ENCODE results near the gene ADK.

The ADK gene

DNA sequence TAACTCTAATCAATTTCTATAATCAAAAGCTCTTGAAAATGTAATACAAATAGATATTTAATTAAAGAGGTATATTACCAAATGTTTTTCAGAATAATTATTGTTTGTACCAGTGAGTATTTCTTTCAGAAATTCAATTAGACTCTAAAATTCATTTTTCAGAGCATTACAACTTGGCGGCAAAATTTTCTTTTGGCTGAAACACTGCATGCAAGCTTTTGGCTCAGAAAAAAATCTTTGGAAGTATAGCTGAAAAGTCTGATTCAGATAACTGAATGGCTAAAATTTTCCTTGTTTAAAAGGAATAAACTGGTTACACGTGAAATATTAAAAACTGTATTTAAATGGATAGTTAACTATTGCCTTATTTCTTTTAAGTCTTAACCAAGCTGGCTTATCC, 472.8 kb downstream of the ADK start:
- no peak for DNase-seq (ENCODE audit: low read depth, low spot score)
- H3K4me3 ChIP-seq (ENCODE audit: low read depth, low read length), result no peak overlapping the region
- TF ChIP-seq, protein P1, sequence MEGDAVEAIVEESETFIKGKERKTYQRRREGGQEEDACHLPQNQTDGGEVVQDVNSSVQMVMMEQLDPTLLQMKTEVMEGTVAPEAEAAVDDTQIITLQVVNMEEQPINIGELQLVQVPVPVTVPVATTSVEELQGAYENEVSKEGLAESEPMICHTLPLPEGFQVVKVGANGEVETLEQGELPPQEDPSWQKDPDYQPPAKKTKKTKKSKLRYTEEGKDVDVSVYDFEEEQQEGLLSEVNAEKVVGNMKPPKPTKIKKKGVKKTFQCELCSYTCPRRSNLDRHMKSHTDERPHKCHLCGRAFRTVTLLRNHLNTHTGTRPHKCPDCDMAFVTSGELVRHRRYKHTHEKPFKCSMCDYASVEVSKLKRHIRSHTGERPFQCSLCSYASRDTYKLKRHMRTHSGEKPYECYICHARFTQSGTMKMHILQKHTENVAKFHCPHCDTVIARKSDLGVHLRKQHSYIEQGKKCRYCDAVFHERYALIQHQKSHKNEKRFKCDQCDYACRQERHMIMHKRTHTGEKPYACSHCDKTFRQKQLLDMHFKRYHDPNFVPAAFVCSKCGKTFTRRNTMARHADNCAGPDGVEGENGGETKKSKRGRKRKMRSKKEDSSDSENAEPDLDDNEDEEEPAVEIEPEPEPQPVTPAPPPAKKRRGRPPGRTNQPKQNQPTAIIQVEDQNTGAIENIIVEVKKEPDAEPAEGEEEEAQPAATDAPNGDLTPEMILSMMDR (IDR thresholded peaks at IDR 0.05; ENCODE audit: insufficient read depth, low read length, missing control alignments), result no peak
- POLR2A ChIA-PET, result no interaction called here
- CTCF ChIA-PET, result interaction anchor here (0.7 to 1.4 kb wide), 2 partner anchors 16 to 134 kb away, joined by 3 to 4 read pairs; no protein-coding TSS in a partner anchor

DNA sequence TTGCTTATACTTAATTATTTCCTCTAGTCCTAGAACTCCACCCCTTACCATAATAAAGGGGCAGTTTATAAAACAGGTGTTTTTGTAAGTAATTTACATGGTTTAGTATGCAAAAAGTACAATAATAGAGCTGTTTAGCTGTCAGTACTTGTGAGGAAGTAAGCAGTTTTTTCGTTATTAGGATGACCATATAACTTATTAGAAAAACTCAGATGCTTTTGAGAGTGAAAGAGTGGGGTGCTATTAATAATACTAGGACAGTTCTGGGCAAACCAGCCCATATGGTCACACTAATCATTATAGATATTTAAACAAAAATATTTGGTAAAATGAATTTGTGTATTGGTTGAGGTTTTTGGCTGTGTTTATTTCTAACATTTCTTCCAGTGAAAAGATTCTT, 473.5 kb downstream of the ADK start:
- ChIA-PET POLR2A (no interaction called here), CTCF (no interaction called here)
- TF ChIP-seq, protein P1 (IDR thresholded peaks at IDR 0.05; ENCODE audit: insufficient read depth, low read length, missing control alignments), result no peak
- DNase-seq (ENCODE audit: low read depth, low spot score), result no peak
- H3K4me3 ChIP-seq (ENCODE audit: low read depth, low read length), result no peak overlapping the region

DNA sequence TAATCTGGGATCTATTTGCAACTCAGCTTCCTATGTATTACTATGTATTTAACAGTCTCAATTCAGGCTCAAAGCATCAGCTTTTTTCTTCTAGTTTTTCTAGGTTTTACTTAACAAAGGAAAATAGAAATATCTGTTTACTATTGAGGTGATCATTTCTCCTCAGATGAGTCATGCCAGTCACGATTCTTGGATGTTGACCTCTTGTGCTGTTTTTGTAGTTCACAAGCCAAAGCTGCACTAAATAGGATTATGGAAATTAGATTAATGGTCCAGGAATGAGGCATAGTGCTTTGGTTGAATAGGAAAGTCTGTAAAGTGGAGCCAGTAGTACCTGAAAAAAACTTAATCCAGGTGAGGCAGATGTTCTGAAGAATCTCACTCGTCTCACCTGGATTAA, 477.1 kb downstream of the ADK start:
- H3K4me3 ChIP-seq (ENCODE audit: low read depth, low read length), result no peak overlapping the region
- ChIA-PET CTCF (interaction anchor here (1.5 kb wide), 1 partner anchor 10 kb away, joined by 3 read pairs; no protein-coding TSS in a partner anchor), POLR2A (no interaction called here)
- DNase-seq (ENCODE audit: low read depth, low spot score), result no peak
- TF ChIP-seq, protein P1 (IDR thresholded peaks at IDR 0.05; ENCODE audit: insufficient read depth, low read length, missing control alignments), result no peak

DNA sequence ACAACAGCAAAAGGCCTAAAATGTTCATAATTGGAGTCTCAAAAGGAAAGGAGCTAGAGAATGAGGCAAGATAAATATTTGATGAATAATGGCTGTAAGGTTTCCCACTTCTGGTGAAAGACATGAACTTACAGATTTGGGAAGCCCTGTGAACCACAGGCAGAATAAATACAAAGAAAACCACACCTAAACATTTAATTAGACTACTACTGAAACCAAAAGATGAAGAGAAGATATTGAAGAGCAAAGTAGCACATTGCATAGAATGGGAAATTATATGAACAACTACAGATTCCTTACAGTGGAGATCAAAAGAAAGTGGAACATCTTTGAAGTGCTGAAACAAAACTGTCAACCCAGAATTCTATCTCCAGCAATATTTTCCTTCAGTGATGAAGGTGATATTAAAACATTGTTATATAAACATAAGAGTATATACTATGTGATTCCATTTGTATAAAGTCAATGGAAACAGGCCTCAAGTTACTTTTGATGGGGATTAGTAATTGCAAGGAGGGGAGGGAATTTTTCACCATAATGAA, 484.0 kb downstream of the ADK start:
- no peak for DNase-seq (ENCODE audit: low read depth, low spot score)
- TF ChIP-seq, protein P1 (IDR thresholded peaks at IDR 0.05; ENCODE audit: insufficient read depth, low read length, missing control alignments), result no peak
- CTCF ChIA-PET, result no interaction called here
- POLR2A ChIA-PET, result no interaction called here
- no peak overlapping the region for H3K4me3 ChIP-seq (ENCODE audit: low read depth, low read length)

DNA sequence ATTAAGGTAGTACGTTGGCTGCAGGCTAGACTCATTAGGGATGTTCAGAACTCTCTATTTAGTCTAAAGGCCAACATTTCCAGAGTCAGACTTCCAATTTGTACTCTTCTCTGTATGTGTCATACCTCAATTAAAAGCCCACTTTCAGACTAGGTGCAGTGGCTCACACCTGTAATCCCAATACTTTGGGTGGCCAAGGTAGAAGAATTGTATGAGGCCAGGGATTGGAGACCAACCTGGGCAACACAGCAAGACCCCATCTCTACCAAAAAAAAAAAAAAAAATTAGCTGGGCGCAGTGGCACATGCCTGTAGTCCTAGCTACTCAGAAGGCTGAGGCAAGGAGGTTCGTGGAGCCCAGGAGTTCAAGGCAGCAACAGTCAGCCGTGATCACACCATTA, 484.6 kb downstream of the ADK start:
- CTCF ChIA-PET, result no interaction called here
- POLR2A ChIA-PET, result no interaction called here
- no peak overlapping the region for H3K4me3 ChIP-seq (ENCODE audit: low read depth, low read length)
- DNase-seq (ENCODE audit: low read depth, low spot score), result no peak
- TF ChIP-seq, protein P1 (IDR thresholded peaks at IDR 0.05; ENCODE audit: insufficient read depth, low read length, missing control alignments), result no peak

DNA sequence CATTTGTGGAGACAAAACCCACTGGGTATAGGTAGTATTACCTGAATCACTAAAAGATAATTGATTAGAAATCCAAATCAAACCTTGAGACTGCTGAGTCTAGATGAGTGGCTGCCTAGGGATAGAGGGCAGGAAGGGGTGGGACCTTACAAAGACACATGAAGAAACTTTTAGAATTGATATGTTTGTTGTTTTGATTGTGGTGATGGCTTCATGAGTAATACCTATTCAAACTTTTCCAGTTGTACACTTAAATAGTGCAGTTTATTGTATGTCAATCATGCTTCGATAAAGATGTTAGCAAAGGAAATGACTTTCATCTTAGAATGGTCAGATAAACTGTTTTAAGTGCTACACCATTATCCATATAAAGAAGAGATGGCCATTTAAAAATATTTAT, 486.7 kb downstream of the ADK start:
- H3K4me3 ChIP-seq (ENCODE audit: low read depth, low read length), result no peak overlapping the region
- POLR2A ChIA-PET, result no interaction called here
- no peak for DNase-seq (ENCODE audit: low read depth, low spot score)
- TF ChIP-seq, protein P1 (IDR thresholded peaks at IDR 0.05; ENCODE audit: insufficient read depth, low read length, missing control alignments), result no peak
- CTCF ChIA-PET, result no interaction called here
